ENCODE results near the gene AUP1.

AUP1 gene

GRCh38 chr2:74556831-74557370 is 27.4 kb upstream of the AUP1 start:
- no peak for DNase-seq (ENCODE audit: low spot score)

GRCh38 chr2:74556159-74556558 is 26.7 kb upstream of the AUP1 start:
- DNase-seq (ENCODE audit: low spot score), result no peak

DNA sequence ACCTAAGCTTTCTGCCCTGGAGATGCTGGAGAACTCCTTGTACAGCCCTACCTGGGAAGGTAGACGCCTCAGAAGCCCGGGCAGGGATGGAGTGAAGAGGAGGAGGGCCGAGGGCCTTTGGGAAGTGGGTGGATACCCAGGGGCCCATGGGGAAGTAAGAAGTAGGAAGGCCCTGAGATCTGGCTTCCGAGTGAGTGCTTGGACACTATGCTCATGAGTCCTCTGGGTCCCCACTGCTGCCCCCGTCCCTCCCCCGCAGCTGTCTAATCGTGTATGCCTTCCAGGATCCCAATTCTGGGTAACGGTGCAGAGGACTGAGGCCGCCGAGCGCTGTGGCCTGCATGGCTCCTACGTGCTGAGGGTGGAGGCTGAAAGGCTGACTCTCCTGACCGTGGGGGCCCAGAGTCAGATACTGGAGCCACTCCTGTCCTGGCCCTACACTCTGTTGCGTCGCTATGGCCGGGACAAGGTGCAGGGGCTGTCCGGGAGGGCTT is 26.2 kb upstream of the AUP1 start:
- no peak for DNase-seq (ENCODE audit: low spot score)

- DNase-seq (ENCODE audit: low spot score), result no peak
These were observed 25.5 kb upstream of the AUP1 start for GRCh38 chr2:74554820-74555531.

DNA sequence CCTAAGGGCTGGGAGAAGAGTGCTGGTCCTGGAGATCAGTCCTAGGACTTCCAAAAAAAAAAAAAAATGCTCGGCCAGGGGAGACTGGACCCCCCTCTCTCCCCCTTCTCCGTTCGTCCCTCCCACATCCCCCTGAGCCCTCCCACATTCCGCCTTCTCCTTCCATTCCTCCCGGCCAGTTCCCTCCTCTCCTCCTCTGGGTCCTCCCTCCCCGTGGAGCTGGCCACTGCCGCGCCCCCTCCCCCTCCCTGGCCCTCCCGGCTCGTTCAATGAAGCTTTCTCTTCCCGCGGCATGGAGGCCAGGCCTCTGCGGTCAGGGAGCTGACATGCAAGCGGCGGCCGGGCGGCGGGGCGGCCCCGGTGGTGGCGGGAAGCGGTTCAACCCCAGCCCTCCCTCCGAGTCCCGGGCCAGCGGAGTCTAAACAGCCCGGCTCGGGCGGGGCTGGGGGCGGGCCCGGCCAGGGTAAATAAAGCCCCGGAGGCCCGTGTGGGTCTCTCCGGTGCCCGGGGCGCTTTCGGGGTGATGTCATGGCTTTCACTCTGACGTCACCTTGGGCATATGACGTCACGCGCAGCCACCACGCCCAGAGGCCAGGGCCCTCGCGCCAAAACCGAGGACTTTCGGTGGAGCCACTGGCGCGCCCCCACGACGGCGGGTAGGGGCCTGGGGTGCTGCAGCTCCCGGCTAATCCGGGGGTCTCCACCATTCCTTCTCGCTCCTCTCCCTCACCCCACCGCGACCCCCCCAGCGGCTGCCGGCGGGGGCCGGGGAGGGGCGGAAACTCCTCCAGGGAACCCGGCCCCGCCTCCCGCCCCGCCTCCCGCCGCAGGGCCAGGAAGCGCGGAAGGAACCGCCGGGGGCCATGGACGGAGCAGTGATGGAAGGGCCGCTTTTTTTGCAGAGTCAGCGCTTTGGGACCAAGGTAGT is 24.6 kb upstream of the AUP1 start, which contains the start of the genes DOK1 and LOXL3:
Gene DOK1 (plus strand): TSS at position 829 of the 928 bp plus-strand sequence. CDS start 35 bp downstream, at position 864.
Gene LOXL3 (minus strand): TSS at position 51 of the 928 bp plus-strand sequence. CDS start 1,308 bp downstream, outside the sequence.
- peak; percentile 67 for DNase-seq (ENCODE audit: low spot score)

DNA sequence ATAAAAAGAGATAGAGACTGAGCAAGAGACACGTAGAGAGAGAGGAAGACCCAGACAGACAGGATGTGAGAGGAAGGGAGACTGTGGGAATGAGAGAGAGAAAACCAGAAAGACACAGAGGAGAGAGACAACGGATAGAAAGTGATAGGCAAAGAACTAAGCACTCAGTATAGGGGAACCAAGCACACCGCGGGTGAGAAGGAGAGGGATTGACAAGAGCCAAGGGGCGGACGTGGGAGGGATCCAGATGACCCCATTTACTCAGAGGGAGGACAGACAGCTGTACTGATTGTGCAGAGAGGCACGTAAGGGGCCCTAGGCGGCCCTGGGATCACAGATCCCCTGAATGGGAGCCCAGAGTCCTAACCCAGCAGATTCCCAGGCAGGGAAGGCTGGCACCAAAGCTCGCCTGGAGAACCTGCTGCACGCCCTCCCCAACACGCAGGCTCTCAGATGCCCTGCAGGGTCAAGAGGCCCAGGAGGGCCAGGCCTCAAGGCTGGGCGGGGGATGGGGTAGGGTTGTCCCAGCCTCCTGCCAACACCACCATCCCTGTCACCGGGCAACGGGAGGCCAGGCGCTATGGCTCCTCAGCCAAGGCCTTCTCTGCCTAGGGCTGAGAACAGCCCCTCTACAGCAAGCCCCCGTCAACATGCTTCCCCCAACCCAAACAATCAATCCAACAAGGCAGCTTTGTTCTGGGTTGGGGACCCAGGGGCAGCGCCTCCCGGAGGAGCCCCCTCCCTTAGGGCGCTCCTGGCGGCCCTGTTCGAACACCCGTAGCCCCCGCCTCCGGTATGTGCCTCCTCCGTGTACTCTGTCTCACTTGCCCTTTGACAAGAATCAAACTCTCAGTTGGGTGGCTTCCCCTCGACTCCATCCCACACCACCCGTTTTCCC is 23.7 kb upstream of the AUP1 start:
- DNase-seq (ENCODE audit: low spot score), result no peak

GRCh38 chr2:74551942-74552913 is 22.7 kb upstream of the AUP1 start:
- no peak for DNase-seq (ENCODE audit: low spot score)

DNA sequence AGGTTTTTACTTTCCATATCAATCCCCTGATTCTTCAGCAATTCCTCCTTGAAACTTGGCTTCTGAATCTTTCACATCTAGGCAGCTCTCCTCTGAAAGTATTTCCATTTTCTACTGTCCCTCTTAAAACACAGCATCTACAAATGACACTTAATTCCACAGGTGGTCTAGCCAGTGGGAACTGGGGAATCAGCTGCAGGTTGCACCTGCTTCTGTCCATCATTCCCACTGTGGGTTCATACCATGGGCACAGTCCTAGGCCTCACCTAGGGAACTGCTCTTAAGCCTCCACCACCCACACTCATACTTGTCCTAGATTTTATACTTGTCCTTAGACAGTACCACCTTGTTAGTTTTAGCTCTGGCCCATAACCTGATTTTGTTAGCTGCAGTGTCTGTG is 22.0 kb upstream of the AUP1 start:
- DNase-seq (ENCODE audit: low spot score), result no peak

- DNase-seq (ENCODE audit: low spot score), result no peak
These were observed 20.7 kb upstream of the AUP1 start for GRCh38 chr2:74550231-74550630.

DNA sequence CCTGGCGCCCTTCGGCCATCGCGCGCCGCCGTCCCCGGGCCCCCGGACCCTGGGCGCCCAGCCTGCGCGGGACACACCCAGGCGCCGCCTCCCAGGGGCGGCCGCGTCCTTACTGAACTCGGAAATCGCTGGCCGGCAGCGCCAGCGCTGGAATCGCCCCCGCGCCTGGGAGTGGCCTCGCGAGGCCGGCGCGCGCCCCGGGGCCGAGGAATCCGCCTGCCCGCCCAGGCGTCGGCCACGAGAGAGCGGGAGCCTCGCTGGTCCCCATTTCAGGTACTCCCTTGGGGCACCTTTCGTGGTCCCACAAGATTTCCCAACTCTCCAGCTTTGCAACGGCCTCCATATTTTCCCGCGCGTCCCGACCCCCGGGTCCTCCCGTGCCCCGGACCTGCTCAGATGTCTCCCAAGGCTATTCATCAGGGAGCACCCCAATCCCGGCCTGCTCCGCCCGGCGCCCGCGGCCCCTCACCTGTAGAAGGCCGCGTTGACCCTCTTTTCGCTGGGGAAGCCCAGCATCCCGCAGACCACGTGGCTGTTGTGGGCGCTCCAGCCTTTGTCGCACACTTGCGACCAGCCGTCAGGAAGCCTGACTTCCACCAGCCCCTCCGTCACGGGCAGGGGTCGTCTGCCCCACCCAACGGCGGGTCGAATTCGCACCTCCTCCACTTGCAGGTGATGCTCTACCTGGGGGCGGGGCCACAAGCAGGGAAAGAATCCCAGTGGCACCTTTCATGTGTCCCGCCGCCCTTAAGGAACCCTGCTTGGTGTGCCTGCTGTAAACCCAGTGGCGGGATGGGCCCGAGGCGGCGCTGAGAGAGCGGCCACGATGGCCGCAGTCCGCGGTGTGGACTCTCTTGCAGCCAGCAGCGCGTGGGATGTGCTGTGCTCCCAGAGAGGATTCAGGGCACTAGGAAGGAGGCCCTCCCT is 19.7 kb upstream of the AUP1 start:
- no peak for DNase-seq (ENCODE audit: low spot score)

DNA sequence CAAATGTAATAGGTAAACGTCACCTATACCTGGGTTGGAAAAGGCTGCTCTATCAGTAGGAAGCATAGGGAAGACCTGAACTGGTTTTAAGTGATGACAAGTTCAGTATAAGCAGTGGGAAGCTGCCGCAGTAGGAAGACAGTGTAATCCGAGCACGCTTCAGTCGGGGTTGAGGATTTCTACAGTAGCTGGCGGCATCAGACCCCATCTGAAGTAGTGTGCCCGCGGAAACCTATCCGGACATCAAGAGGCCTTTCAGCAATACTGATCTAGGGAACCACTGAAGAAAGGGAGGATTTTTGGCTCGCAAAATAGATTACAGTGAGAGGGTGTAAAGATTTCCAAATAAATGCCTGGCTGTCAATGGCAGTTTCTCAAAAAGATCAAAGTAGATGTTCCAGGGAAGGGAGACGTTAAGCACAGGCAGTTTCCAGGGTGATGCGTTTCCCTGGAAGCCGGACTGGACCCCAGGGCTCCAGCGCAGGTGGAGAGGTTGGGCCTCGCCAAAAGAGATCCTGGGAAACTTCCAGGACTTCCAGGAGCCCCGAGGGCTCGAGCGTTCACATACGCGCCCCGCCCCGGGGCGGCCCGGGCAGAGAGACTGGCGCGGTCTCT is 18.9 kb upstream of the AUP1 start:
- no peak for DNase-seq (ENCODE audit: low spot score)

GRCh38 chr2:74546004-74546403 is 16.5 kb upstream of the AUP1 start:
- no peak for DNase-seq (ENCODE audit: low spot score)

DNA sequence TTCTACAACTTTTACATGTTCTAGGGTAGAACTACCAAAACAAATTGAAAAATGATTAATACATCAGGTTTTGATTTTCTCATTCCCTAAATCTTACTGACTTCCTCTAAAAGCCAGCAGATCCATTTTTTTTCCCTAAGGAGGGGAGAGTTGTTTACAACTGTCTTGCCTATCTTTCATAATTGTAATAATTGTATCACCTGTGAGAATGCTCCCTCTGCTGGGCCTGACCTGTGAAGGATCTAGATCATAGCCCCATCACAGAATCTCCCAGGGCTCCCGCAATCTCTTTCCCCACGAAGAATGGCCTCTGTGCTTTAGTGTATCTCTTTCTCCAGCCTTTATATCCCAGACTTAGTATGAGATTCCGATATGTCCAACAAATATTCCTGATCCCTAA is 15.1 kb upstream of the AUP1 start:
- no peak for DNase-seq (ENCODE audit: low spot score)

GRCh38 chr2:74542978-74543377 is 13.5 kb upstream of the AUP1 start:
- no peak for DNase-seq (ENCODE audit: low spot score)

DNA sequence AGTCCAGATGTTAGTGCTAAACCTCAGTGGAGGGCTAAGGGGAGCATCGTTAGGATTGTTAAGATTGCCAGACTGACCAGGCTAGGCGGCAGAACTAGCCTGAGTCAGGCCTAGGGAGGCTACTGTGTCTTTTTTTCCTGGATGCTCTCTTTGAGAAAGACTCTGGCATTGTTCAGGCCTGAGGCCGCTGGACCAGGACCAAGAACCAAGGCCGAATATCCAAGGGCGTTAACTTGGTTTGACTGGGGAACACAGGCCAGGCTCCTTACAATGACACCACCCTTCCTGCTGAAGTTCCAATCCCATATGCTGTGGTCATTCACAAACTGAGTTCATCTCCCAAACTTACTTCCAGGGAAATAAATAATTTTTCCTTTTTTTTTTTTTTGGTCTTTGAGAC is 10.8 kb upstream of the AUP1 start:
- no peak for DNase-seq (ENCODE audit: low spot score)

GRCh38 chr2:74538881-74539339 is 9.4 kb upstream of the AUP1 start:
- DNase-seq (ENCODE audit: low spot score), result no peak

GRCh38 chr2:74537140-74537539 is 7.6 kb upstream of the AUP1 start:
- no peak for DNase-seq (ENCODE audit: low spot score)

GRCh38 chr2:74536166-74536950 is 6.9 kb upstream of the AUP1 start:
- no peak for DNase-seq (ENCODE audit: low spot score)
